Muscle of back (tissue), 11 donors: ENCODE results near the gene TBCD. TPM values are rescaled to one million over a fixed set of nuclear protein-coding genes. Genes with fewer than 3 reads are reported as not detected.

Experiments used
- DNase-seq, 3 donors: peaks; one replicate each; pipeline versions ENCODE4 v3.0.0 to v3.0.0-alpha.2; 2013
- polyA plus RNA-seq, 10 donors: library from polyadenylated mRNA; unstranded; fragments of 120-200 nt; gene quantifications; one replicate each; pipeline ENCODE4 v1.2.1, GENCODE V29; 2013; ENCODE audit not compliant: insufficient read length in 10 of 10

Gene TBCD
- polyA plus RNA-seq, 10 donors: 53.5 to 86.2 (median 60.0) TPM

GRCh38 chr17:82936768-82937171 is 184.9 kb downstream of the TBCD start:
- DNase-seq: no peak

GRCh38 chr17:82937411-82938371 is 185.8 kb downstream of the TBCD start:
- DNase-seq: no peak

- no peak for DNase-seq
Observed at GRCh38 chr17:82938486-82938872, 186.6 kb downstream of the TBCD start.

- DNase-seq: no peak
Observed at GRCh38 chr17:82938873-82939620, 187.2 kb downstream of the TBCD start.

- no peak for DNase-seq
Observed at GRCh38 chr17:82939621-82940135, 187.8 kb downstream of the TBCD start.

GRCh38 chr17:82940226-82941020 is 188.6 kb downstream of the TBCD start:
- no peak for DNase-seq

GRCh38 chr17:82941021-82942001 is 189.4 kb downstream of the TBCD start:
- DNase-seq: no peak

GRCh38 chr17:82942166-82943130 is 190.6 kb downstream of the TBCD start:
- no peak for DNase-seq

- no peak for DNase-seq
Observed at GRCh38 chr17:82943339-82943738, 191.5 kb downstream of the TBCD start.

GRCh38 chr17:82943751-82944150 is 191.9 kb downstream of the TBCD start:
- no peak for DNase-seq

GRCh38 chr17:82944990-82945389 is 193.1 kb downstream of the TBCD start:
- no peak for DNase-seq

GRCh38 chr17:82946081-82946480 is 194.2 kb downstream of the TBCD start:
- no peak for DNase-seq

- no peak for DNase-seq
Observed at GRCh38 chr17:82947051-82947991, 195.5 kb downstream of the TBCD start.

GRCh38 chr17:82948081-82948511 is 196.2 kb downstream of the TBCD start:
- no peak for DNase-seq

GRCh38 chr17:82948957-82949356 is 197.1 kb downstream of the TBCD start:
- DNase-seq: no peak

GRCh38 chr17:82949361-82949760 is 197.5 kb downstream of the TBCD start:
- DNase-seq: no peak

GRCh38 chr17:82949984-82950383 is 198.1 kb downstream of the TBCD start:
- DNase-seq: no peak

GRCh38 chr17:82950525-82951102 is 198.7 kb downstream of the TBCD start:
- DNase-seq: no peak
